NOMO-1 treated with dmso at 0.1 percent for 144 hours (cell line): ENCODE results near the gene ALOXE3.

Source experiments
- DNase-seq: peaks from one replicate; lab custom pipeline; 2025; ENCODE audit not compliant: unreplicated experiment; lab: John Stamatoyannopoulos, UW

The ALOXE3 gene

GRCh38 chr17:8142887-8143580, 24.7 kb upstream of the ALOXE3 start:
- DNase-seq = no peak

GRCh38 chr17:8142158-8142886, 24.0 kb upstream of the ALOXE3 start:
- DNase-seq = no peak

GRCh38 chr17:8141741-8142140, 23.4 kb upstream of the ALOXE3 start:
- no peak for DNase-seq

- no peak for DNase-seq
Measured at GRCh38 chr17:8141045-8141444, 22.7 kb upstream of the ALOXE3 start.

- DNase-seq = no peak
Measured at GRCh38 chr17:8140065-8141029, 22.0 kb upstream of the ALOXE3 start.

GRCh38 chr17:8138672-8139371, 20.5 kb upstream of the ALOXE3 start:
- DNase-seq = peak; percentile 92

GRCh38 chr17:8138374-8138671, 20.0 kb upstream of the ALOXE3 start:
- no peak for DNase-seq

- no peak for DNase-seq
Measured at GRCh38 chr17:8137645-8138373, 19.5 kb upstream of the ALOXE3 start.

GRCh38 chr17:8133941-8134340, 15.6 kb upstream of the ALOXE3 start:
- no peak for DNase-seq

GRCh38 chr17:8133399-8133798, 15.1 kb upstream of the ALOXE3 start:
- no peak for DNase-seq

GRCh38 chr17:8131844-8132441, 13.6 kb upstream of the ALOXE3 start:
- no peak for DNase-seq

- no peak for DNase-seq
Measured at GRCh38 chr17:8128125-8128784, 9.9 kb upstream of the ALOXE3 start.

GRCh38 chr17:8126491-8127066, 8.3 kb upstream of the ALOXE3 start:
- peak; percentile 64 for DNase-seq

- DNase-seq = no peak
Measured at GRCh38 chr17:8125947-8126490, 7.7 kb upstream of the ALOXE3 start.

GRCh38 chr17:8125154-8125946, 7.0 kb upstream of the ALOXE3 start:
- DNase-seq = peak; percentile 52

- no peak for DNase-seq
Measured at GRCh38 chr17:8124350-8125153, 6.2 kb upstream of the ALOXE3 start.

- no peak for DNase-seq
Measured at GRCh38 chr17:8123695-8124349, 5.5 kb upstream of the ALOXE3 start, which contains the start of gene HES7. TSS of gene HES7 (minus strand) at chr17:8124106. CDS start at chr17:8124084, 22 bp downstream.
